Nucleus accumbens (tissue), 56 donors: ENCODE measurements around the gene PTN.

Experiments
- DNase-seq, 56 donors: peaks; one replicate each; lab custom pipeline; 2025; lab: John Stamatoyannopoulos, UW

The PTN gene, protein sequence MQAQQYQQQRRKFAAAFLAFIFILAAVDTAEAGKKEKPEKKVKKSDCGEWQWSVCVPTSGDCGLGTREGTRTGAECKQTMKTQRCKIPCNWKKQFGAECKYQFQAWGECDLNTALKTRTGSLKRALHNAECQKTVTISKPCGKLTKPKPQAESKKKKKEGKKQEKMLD

GRCh38 chr7:137343281-137343841 is at the start of gene PTN:
Gene PTN (minus strand): TSS chr7:137343733. CDS start chr7:137254973, 88,760 bp downstream.
- peak in 50 of 56 donors; percentile 6 to 77 (median 52) for DNase-seq

DNA sequence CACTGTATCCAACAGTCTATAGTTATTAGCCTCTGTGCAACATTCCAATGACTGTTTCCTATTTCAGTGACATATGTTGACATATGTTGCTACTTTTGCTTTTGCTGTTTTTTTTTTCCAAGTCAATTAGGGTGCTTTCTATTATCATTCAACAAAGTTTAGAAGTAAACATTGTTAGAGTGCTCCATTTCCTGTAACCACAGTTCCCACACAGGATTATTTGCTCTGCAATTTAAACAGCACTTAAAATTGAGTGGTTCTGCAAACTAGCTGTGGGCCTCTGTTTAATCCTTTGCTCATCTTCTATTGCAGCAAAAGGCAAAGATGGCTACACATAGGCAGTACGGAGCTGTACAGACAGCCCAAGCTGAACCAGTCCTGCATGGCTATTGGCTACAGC is 46.5 kb upstream of the PTN start:
- DNase-seq = no peak

DNA sequence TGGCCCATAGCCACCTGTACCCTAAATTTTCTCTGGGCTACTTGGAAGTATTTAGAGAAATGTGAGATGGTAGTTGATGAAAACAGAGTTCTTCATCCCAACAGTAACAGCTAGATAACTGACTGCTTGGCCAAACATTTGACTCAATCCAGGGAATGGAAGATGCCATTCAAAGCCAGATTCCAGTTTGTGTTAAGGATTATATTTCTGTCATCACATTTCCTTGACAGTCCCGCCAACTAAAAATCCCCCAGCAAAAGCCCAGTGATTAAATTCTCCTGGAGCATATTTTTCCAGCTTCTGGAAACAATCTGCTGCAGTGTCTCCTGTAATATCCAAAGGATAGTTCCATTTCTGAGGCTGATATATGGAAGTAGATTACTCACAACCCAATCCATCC is 45.4 kb upstream of the PTN start:
- DNase-seq = no peak

GRCh38 chr7:137386966-137387365 is 43.4 kb upstream of the PTN start:
- DNase-seq = no peak

DNA sequence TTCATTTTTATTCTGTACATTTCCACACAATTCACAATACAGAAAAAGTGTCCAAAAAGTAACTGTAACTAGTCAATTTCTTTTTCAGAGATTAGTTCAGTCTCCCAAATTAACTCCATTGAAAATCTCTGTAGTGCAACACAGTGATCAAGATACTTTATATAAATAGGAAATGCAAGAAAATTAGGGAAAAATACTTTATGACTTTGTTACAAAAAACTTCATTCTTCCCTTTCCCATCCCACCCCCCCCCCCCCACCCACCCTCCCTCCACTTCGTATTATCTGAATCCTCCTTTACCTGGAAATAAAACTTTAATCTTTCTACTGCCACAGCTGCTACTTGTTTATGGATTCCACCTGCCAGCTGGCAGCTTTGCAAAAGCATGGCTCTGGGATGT is 37.5 kb upstream of the PTN start:
- DNase-seq = no peak

DNA sequence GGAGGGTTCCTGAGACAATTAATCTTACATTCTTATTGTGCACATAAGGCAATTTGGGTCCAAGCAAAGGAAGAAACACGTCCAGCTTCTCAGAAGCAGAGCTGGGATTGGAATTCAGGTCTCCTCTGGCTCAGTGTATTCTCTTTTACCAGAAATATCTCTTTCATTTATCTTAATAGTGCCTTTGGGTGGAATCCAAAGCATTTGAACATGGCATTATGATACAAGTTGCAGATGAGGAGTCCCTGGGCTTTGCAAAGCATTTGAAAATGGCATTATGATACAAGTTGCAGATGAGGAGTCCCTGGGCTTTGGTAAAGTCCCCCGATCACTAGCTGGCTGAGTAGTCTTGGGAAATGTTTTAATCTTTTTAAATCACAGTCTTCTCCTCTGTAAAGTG is 30.0 kb upstream of the PTN start:
- DNase-seq = no peak

GRCh38 chr7:137371616-137372015 is 28.1 kb upstream of the PTN start:
- no peak for DNase-seq

- no peak for DNase-seq
These were observed 23.5 kb upstream of the PTN start for GRCh38 chr7:137366995-137367394.

- DNase-seq = no peak
These were observed 20.1 kb upstream of the PTN start for GRCh38 chr7:137363683-137364082.

- DNase-seq = no peak
These were observed 16.6 kb upstream of the PTN start for GRCh38 chr7:137360087-137360679.

- DNase-seq = no peak
These were observed 11.4 kb upstream of the PTN start for GRCh38 chr7:137354961-137355360.

DNA sequence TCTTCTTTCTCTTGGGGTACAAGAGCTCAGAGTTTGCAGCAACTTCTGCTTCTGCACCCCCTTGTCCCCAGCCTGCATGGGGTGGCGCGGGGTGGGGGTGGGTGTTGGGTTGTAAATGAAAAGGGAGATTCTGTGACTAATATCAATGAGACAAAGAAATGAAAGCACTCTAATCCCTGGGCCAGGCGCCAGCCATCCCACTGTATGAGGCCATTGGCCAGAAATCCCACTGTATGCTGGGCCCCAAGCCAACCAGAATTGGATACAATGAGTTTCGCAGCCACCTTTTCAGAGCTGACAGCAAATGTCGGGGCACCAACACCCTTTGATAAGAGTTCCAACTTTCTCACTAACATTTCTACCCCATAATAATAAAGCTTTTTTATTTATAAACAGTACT is 10.9 kb upstream of the PTN start:
- DNase-seq = peak in 22 of 56 donors; percentile 11 to 90 (median 33)

- no peak for DNase-seq
These were observed 8.4 kb upstream of the PTN start for GRCh38 chr7:137351941-137352340.

DNA sequence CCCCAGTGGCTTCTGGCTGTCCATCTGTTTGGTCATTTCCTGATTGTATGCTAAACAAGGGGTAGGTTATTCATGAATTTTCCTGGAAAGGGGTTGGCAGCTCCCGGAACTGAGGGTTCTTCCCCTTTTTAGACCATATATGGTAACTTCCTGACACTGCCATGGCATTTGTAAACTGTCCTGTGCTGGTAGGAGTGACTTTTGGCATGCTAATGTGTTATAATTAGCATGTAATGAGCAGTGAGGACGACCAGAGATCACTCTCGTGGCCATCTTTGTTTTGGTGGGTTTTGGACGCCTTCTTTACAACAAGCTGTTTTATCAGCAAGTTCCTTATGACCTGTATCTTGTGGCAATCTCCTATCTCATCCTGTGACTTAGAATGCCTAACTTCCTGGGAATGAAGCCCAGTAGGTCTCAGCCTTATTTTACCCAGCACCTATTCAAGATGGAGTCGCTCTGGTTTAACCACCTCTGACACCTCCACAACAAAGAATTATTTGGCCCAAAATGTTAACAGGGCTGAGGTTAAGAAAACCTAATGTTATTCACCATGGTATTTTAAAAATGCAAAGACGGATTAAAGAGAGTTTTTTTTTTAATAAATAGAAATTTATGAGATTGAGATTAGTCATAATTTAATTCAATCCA is 2.4 kb upstream of the PTN start:
- DNase-seq = peak in 1 of 56 donors; percentile 40

DNA sequence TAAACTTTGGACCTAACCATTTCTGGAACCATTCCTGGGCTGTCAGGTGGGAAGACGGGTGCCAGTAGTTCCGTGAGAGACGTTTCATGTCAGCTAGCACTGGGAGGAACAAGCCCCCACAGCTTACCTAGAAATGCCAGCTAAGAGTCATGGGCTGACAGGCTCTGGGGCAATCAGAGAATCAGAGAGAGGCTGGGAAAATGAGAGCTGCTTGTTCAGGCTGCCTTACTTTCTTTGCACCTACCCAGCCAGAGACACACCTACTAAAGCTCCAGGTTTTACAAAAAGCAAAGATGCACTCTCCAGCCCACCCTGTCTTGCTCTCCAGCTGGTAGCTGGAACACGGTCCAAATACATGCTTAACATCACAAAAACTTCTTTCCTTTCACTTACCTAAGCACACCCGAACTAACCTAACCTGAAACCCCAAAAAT is 688 bp downstream of the PTN start:
- DNase-seq = peak in 15 of 56 donors; percentile 5 to 63 (median 27)

DNA sequence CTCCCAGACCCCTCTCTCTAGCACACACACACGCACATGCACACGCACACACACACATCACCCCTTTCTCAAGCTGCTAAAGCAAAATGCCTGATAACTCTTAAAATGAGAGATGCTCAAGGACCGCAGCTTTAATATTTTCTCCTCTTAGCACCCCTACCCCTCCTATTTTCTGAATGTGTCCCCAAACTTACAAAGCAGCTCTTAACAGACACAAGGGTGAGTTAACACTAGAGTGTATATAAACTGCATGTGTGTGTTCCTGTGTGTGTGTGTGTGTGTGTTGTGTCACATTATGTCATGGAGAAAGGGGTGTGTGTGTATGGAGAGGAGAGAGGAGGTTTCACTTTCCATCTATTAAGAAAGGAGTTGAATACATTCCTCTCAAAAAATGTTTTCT is 1.3 kb downstream of the PTN start:
- DNase-seq = no peak

DNA sequence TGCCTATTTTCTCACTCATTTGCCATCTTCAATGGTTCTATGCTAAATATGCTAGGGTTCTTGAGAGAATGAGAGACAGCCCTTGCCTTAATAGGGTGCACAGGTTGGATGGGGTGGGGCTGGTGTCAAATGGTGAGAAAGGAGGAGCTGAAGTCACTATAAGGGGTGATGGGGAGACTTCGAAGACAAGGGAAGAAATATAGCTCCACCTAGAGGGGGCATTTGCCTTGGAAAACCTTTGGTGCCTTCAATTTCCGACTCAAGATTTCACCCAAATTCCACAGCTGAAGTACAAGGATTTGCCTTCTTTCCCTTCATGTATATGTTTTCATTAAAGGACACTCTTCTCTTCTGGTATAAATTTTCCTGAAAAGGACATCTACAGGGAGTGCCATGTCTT is 5.6 kb downstream of the PTN start:
- DNase-seq = no peak

GRCh38 chr7:137335814-137336213 is 7.7 kb downstream of the PTN start:
- DNase-seq = no peak

- DNase-seq = no peak
These were observed 12.2 kb downstream of the PTN start for GRCh38 chr7:137331378-137331777.

DNA sequence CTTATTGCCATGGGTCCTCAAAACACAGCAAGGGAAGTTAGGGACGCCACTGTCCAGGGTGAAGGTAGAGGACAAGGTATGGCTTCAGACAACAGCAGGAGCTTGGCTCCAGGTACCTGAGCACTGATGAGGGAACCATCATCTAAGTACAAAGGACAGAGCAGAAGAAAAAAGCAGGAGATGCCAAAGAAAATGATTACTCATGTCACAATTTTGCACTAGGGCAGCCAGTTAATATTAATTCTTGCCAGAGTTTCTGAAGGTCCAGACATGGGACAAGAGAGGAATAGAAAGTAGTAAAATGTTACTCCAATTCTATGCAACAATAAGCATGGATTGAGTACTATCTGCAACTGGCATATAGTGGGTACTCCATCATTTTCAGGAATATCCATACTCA is 14.1 kb downstream of the PTN start:
- DNase-seq = no peak

DNA sequence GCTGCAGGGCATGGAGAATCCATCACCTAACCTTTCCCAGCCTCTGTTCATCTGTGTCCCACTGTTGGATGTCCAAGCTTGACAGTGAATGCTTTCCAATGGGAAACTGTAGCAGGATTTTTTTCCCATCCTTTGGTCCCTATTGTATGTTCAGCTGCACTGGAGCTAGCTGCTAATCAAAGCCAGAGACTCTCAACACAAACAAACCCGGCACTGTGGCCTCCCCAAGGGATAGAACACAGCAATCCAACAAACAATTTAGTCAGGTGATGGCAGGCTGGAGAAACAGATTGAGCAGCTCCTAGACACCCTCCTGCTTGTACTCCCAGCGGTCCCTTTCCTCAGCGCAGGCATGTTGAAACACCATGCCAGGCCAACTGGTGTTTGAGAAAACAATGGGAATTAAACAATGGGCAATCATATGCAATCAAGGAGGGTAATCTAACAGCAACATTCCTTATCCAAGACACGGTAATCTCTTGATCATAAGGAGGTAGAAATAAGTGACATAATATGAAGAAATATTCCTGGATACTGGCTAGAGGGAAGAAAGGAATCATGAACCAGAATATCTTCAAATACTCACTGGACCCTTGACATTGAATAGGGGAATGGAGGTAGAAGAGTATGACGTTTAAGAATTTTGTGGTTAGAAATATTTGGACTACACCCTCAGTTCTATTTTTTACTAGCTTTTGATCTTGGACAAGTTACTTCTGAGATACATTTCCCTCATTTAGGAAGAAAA is 15.0 kb downstream of the PTN start:
- peak in 27 of 56 donors; percentile 9 to 71 (median 41) for DNase-seq
